Measurements from ENCODE around the gene SPINT1. TPM values are rescaled to one million over a fixed set of nuclear protein-coding genes. Genes with fewer than 3 reads are reported as not detected.
A peak's percentile ranks its signal among the peaks of the same experiment; 100 is the strongest.

Gene SPINT1
- total and polyA plus RNA-seq, 2 experiments from 2014 or later: 197 to 252 TPM

DNA sequence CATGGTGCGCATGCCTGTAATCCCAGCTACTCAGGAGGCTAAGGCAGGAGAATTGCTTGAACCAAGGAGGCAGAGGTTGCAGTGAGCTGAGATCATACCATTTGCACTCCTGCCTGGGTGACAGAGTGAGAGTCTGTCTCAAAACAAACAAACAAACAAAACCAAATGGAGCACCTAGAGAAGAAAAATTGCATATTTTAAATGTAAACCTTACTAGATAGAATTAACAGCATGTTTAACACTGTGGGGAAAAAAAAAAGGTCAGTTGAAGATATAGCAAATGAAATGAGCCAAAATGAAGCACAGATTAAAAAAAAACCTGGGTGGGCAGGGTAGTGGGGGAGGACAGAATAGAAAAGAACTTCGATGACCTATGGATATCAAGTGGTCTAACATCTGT, 22.7 kb upstream of the SPINT1 start:
- Histone ChIP-seq H3K27ac (no peak overlapping the region), H3K79me2 (no peaks in the 10 kb centered on the region), H3K36me3 (replicated peaks; ENCODE audit: insufficient read depth, low read depth) (no peaks in the 10 kb centered on the region), H3K4me2 (no peak overlapping the region), H4K20me1 (ENCODE audit: insufficient read depth, poor library complexity, severe bottlenecking) (no peaks in the 10 kb centered on the region), H3K4me3 (no peak overlapping the region), H3K27me3 (no peaks in the 10 kb centered on the region), H3K4me1 (ENCODE audit: insufficient read depth) (peaks cover 11% of the 10 kb centered on the region), H3K9me3 (ENCODE audit: low read depth) (no peaks in the 10 kb centered on the region), H2AFZ (no peak overlapping the region), H3K9me2 (replicated peaks; ENCODE audit: insufficient read depth) (no peaks in the 10 kb centered on the region)
- no peak for DNase-seq (ENCODE audit: low spot score)
- TF ChIP-seq, protein P1, sequence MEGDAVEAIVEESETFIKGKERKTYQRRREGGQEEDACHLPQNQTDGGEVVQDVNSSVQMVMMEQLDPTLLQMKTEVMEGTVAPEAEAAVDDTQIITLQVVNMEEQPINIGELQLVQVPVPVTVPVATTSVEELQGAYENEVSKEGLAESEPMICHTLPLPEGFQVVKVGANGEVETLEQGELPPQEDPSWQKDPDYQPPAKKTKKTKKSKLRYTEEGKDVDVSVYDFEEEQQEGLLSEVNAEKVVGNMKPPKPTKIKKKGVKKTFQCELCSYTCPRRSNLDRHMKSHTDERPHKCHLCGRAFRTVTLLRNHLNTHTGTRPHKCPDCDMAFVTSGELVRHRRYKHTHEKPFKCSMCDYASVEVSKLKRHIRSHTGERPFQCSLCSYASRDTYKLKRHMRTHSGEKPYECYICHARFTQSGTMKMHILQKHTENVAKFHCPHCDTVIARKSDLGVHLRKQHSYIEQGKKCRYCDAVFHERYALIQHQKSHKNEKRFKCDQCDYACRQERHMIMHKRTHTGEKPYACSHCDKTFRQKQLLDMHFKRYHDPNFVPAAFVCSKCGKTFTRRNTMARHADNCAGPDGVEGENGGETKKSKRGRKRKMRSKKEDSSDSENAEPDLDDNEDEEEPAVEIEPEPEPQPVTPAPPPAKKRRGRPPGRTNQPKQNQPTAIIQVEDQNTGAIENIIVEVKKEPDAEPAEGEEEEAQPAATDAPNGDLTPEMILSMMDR (IDR thresholded peaks at IDR 0.05; ENCODE audit: poor library complexity): no peak
- no peak for TF ChIP-seq EZH2 (IDR thresholded peaks at IDR 0.05; ENCODE audit: borderline replicate concordance)
- no peak for TF ChIP-seq EZH2phosphoT487 (IDR thresholded peaks at IDR 0.05; ENCODE audit: low read depth, severe bottlenecking, unreplicated experiment)
- 95% methylated on average over 2 of the region's 2 CpGs for WGBS (ENCODE audit: low lambda C conversion rate, missing lambda C conversion rate)

DNA sequence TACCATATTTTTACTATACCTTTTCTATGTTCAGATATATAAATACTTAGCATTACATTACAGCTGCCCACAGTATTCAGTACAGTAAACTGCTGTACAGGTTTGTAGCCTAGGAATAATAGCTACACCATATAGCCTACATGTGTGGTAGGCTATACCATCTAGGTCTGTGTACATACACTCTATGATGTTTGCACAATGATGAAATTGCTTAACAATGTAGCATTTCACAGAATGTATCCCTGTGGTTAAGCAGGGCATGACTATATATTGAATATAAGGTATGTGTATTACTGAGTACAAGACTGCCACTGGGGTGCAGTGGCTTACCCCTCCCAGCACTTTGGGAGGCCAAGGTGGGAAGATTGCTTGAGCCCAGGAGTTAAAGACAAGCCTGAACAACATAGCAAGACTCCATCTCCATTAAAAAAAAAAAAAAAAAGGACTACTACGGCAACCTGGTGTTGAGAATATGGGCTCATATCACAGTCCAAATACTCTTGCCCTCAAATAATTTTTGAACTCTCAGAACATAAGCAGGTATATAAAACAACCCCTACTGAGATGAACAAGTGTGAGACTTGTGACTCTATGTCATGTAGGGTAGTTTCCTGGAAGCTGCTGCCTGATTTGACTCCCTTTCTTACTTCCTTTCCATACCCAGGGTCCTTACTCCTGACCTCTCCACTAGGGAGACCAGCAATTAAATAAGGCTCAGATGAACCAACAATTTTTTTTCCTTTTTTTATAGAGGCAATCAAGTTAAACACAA, 20.1 kb upstream of the SPINT1 start:
- Histone ChIP-seq H2AFZ (no peak overlapping the region), H3K9me3 (ENCODE audit: low read depth) (no peaks in the 10 kb centered on the region), H3K27me3 (no peaks in the 10 kb centered on the region), H4K20me1 (ENCODE audit: insufficient read depth, poor library complexity, severe bottlenecking) (no peaks in the 10 kb centered on the region), H3K4me1 (ENCODE audit: insufficient read depth) (peaks cover 14% of the 10 kb centered on the region), H3K36me3 (replicated peaks; ENCODE audit: insufficient read depth, low read depth) (no peaks in the 10 kb centered on the region), H3K9me2 (replicated peaks; ENCODE audit: insufficient read depth) (no peaks in the 10 kb centered on the region), H3K27ac (peak overlapping the region; percentile 72), H3K4me2 (no peak overlapping the region), H3K4me3 (no peak overlapping the region), H3K79me2 (no peaks in the 10 kb centered on the region)
- TF ChIP-seq EZH2phosphoT487 (IDR thresholded peaks at IDR 0.05; ENCODE audit: low read depth, severe bottlenecking, unreplicated experiment) (no peak), EZH2 (IDR thresholded peaks at IDR 0.05; ENCODE audit: borderline replicate concordance) (no peak)
- TF ChIP-seq, protein P1 (IDR thresholded peaks at IDR 0.05; ENCODE audit: poor library complexity): no peak
- 69% methylated on average over 1 of the region's 1 CpG for WGBS (ENCODE audit: low lambda C conversion rate, missing lambda C conversion rate)
- DNase-seq (ENCODE audit: low spot score): no peak

DNA sequence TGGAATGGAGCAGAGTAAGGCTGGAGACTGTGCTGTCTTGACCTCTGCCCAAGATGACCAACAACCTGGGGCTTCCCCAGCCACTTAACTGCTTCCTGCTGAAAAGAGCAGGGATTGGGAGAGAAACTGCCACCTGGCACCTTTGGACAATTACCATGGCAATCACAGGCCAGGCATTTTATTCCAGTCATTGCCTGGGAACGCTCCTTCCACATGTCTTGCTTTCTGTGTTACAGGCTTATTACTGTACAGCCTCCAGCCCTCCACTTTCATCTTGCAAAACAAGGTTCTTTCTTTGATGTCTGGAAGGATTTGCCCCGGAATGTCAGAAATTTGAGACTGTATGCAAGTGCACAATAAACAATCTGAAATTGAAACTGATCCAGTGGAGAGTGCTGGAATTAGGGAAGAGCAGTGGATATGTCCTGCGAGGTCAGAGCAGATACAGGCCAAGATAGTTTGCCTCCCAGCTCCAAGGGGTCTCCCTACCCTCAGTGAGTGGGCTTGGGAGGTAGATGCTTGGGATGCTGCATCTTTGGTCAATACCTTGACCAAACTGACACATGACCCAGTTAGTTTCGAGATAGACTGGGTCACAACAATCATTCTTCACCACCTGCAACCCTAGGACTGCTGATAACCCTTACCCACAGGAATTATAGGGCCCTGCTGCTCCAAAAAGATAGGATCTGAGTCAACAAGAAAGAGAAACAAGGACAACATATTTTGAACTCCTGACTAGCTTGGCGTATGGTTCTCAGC, 18.0 kb upstream of the SPINT1 start:
- 50% methylated on average over 5 of the region's 5 CpGs for WGBS (ENCODE audit: low lambda C conversion rate, missing lambda C conversion rate)
- H3K4me3 ChIP-seq: no peak overlapping the region
- H3K36me3 ChIP-seq (replicated peaks; ENCODE audit: insufficient read depth, low read depth): no peaks in the 10 kb centered on the region
- no peak overlapping the region for H3K4me2 ChIP-seq
- H3K9me2 ChIP-seq (replicated peaks; ENCODE audit: insufficient read depth): no peaks in the 10 kb centered on the region
- H3K27ac ChIP-seq: peak overlapping the region; percentile 72
- peaks cover 14% of the 10 kb centered on the region for H3K4me1 ChIP-seq (ENCODE audit: insufficient read depth)
- no peaks in the 10 kb centered on the region for H3K9me3 ChIP-seq (ENCODE audit: low read depth)
- no peaks in the 10 kb centered on the region for H4K20me1 ChIP-seq (ENCODE audit: insufficient read depth, poor library complexity, severe bottlenecking)
- H3K79me2 ChIP-seq: no peaks in the 10 kb centered on the region
- H2AFZ ChIP-seq: no peak overlapping the region
- no peaks in the 10 kb centered on the region for H3K27me3 ChIP-seq
- TF ChIP-seq EZH2 (IDR thresholded peaks at IDR 0.05; ENCODE audit: borderline replicate concordance) (no peak), EZH2phosphoT487 (IDR thresholded peaks at IDR 0.05; ENCODE audit: low read depth, severe bottlenecking, unreplicated experiment) (no peak)
- TF ChIP-seq, protein P1 (IDR thresholded peaks at IDR 0.05; ENCODE audit: poor library complexity): no peak
- peak; percentile 54 for DNase-seq (ENCODE audit: low spot score)

Measured in hepatocyte (in vitro differentiated cells).